ENCODE data around the gene VSTM2L.

Gene VSTM2L

DNA sequence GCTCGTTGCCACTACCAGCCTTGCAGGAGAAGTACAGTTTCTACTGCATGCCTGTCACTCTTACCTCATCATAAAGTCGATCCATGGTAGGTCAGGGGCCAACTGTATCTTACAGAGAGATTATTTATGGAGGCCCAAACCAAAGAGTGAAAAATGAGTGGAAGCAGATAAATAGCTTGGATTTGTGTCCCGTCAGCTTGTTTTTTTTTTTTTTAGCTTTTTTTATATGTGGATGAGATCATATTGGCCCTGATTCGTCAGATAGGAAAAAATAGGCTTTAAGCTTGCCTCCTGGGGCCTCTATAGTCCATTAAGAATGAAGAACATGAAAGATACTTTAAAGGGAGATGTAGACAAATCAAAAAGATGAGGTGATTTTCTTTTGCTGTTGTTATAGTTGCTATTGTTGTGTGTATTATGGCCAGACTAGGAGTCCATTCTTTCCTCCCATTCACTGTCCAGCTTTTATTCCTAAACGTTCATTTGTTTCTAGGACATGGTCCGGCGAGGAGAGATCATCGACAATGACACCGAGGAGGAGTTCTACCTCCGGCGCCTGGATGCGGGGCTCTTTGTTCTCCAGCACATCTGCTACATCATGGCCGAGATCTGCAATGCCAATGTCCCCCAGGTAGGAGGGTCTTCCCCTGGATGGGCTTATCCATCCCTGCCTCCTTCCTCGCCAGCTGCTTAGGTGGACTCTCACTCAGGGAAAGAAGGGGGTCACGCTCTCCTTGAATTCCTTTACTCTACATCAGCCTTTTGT lies 43.3 kb upstream of the VSTM2L start:
- TF ChIP-seq CTCF (IDR thresholded peaks at IDR 0.05; ENCODE audit: low read depth, low read length) (no peak), EZH2phosphoT487 (IDR thresholded peaks at IDR 0.05; ENCODE audit: low read depth) (no peak)
- Histone ChIP-seq H3K27ac (ENCODE audit: low read length) (no peak overlapping the region), H3K79me2 (ENCODE audit: low read length) (no peaks in the 10 kb centered on the region), H3K27me3 (ENCODE audit: low read depth, low read length) (no peaks in the 10 kb centered on the region), H3K4me3 (ENCODE audit: low read length) (no peak overlapping the region), H4K20me1 (ENCODE audit: insufficient read depth, low read length) (no peaks in the 10 kb centered on the region), H3K9me3 (ENCODE audit: insufficient read depth, low read length) (no peaks in the 10 kb centered on the region), H3K36me3 (replicated peaks; ENCODE audit: low read depth, low read length) (peaks cover 61% of the 10 kb centered on the region), H3K9ac (ENCODE audit: low read length) (no peak overlapping the region), H3K4me1 (ENCODE audit: low read length) (peaks cover 11% of the 10 kb centered on the region), H3K4me2 (ENCODE audit: low read length) (no peak overlapping the region), H2AFZ (ENCODE audit: low read depth, low read length) (no peak overlapping the region)

DNA sequence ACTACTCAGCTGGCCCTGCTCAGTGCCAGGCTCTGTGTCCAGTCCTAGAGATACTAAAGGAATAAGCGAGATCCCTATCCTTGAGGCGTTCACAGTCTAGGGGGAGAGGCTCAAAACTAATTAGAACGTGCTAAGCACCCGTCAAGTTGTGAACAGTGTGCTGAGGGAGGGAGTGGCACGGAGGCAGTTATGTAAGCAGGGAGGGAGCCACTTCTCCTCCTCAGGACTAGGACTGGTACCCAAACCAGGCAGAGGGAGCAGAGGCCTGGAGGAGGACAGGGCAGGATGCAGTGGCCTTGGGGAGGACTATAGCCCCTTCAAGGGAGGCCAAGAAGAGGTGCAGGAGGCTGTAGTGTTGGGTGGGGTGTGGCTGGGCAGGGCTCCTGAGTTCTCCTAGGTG lies 39.6 kb upstream of the VSTM2L start:
- H3K4me1 ChIP-seq (ENCODE audit: low read length), result no peaks in the 10 kb centered on the region
- no peak overlapping the region for H3K9ac ChIP-seq (ENCODE audit: low read length)
- no peak overlapping the region for H3K4me2 ChIP-seq (ENCODE audit: low read length)
- H3K9me3 ChIP-seq (ENCODE audit: insufficient read depth, low read length), result no peaks in the 10 kb centered on the region
- H3K27ac ChIP-seq (ENCODE audit: low read length), result no peak overlapping the region
- no peak overlapping the region for H2AFZ ChIP-seq (ENCODE audit: low read depth, low read length)
- H3K79me2 ChIP-seq (ENCODE audit: low read length), result no peaks in the 10 kb centered on the region
- H3K4me3 ChIP-seq (ENCODE audit: low read length), result no peak overlapping the region
- H3K27me3 ChIP-seq (ENCODE audit: low read depth, low read length), result no peaks in the 10 kb centered on the region
- peaks cover 39% of the 10 kb centered on the region for H3K36me3 ChIP-seq (replicated peaks; ENCODE audit: low read depth, low read length)
- TF ChIP-seq EZH2phosphoT487 (IDR thresholded peaks at IDR 0.05; ENCODE audit: low read depth) (no peak), CTCF (IDR thresholded peaks at IDR 0.05; ENCODE audit: low read depth, low read length) (no peak)
- no peaks in the 10 kb centered on the region for H4K20me1 ChIP-seq (ENCODE audit: insufficient read depth, low read length)

DNA sequence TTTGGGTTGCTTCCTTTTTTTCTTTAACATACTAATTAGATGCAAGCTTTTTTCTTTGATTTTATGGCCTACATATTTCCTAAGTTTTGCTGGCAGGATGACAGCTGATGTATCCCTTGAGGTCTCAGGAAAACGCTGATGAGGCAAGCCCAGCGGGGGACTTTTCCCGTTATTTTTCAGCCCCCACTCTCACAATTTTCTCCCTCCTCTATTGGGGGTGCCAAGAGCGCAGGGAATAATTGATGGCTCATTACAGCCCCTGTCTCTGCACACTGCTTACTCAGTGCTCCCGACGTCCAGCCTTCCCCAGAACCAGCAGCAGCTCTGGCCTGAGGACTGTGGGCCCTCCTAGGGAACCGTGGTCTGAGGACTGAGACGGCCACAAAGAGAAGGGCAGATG lies 38.6 kb upstream of the VSTM2L start:
- Histone ChIP-seq H4K20me1 (ENCODE audit: insufficient read depth, low read length) (no peaks in the 10 kb centered on the region), H2AFZ (ENCODE audit: low read depth, low read length) (no peak overlapping the region), H3K79me2 (ENCODE audit: low read length) (no peaks in the 10 kb centered on the region), H3K4me3 (ENCODE audit: low read length) (no peak overlapping the region), H3K9me3 (ENCODE audit: insufficient read depth, low read length) (no peaks in the 10 kb centered on the region), H3K9ac (ENCODE audit: low read length) (no peak overlapping the region), H3K27me3 (ENCODE audit: low read depth, low read length) (no peaks in the 10 kb centered on the region), H3K4me2 (ENCODE audit: low read length) (no peak overlapping the region), H3K27ac (ENCODE audit: low read length) (no peak overlapping the region), H3K4me1 (ENCODE audit: low read length) (no peaks in the 10 kb centered on the region), H3K36me3 (replicated peaks; ENCODE audit: low read depth, low read length) (peaks cover 41% of the 10 kb centered on the region)
- no peak for TF ChIP-seq EZH2phosphoT487 (IDR thresholded peaks at IDR 0.05; ENCODE audit: low read depth)
- no peak for TF ChIP-seq CTCF (IDR thresholded peaks at IDR 0.05; ENCODE audit: low read depth, low read length)

DNA sequence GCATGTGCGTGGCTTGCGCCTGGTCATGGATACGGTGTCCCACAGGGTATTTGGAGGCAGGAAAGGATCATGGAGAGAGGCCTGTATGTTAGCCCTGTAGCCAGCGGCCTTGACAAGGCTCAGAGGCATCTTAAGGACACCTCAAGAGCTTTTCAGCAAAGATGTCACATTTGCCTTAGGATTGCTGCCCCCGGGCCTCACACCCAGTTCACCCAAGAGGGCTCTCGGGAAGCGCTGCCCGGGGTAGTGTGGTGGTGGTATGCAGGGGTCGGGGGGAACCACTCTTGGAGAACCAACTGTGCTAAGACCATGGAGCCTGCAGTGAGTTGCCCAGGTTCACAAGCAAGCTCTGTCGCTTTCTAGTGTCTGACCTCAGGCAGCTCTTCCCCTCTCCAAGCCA lies 36.9 kb upstream of the VSTM2L start:
- TF ChIP-seq EZH2phosphoT487 (IDR thresholded peaks at IDR 0.05; ENCODE audit: low read depth) (no peak), CTCF (IDR thresholded peaks at IDR 0.05; ENCODE audit: low read depth, low read length) (no peak)
- Histone ChIP-seq H3K36me3 (replicated peaks; ENCODE audit: low read depth, low read length) (peaks cover 36% of the 10 kb centered on the region), H3K27ac (ENCODE audit: low read length) (no peak overlapping the region), H3K79me2 (ENCODE audit: low read length) (no peaks in the 10 kb centered on the region), H3K4me1 (ENCODE audit: low read length) (no peaks in the 10 kb centered on the region), H3K9ac (ENCODE audit: low read length) (no peak overlapping the region), H3K4me3 (ENCODE audit: low read length) (no peak overlapping the region), H3K9me3 (ENCODE audit: insufficient read depth, low read length) (no peaks in the 10 kb centered on the region), H2AFZ (ENCODE audit: low read depth, low read length) (no peak overlapping the region), H3K27me3 (ENCODE audit: low read depth, low read length) (no peaks in the 10 kb centered on the region), H4K20me1 (ENCODE audit: insufficient read depth, low read length) (no peaks in the 10 kb centered on the region), H3K4me2 (ENCODE audit: low read length) (no peak overlapping the region)

Measured in OCI-LY3 (cell line).